ENCODE results near the gene FXR2. TPM values are rescaled to one million over a fixed set of nuclear protein-coding genes. Genes with fewer than 3 reads are reported as not detected.
"Not testable (repeated sequence)": the region's sequence is repeated elsewhere in the genome, so short reads cannot be mapped to it uniquely, and the experiment has no call there.

FXR2 gene
- total RNA-seq = 46.5 TPM

GRCh38 chr17:7614425-7615264 is at the start of gene FXR2:
Gene FXR2 (minus strand): TSS chr17:7614897. CDS start chr17:7614532, 365 bp downstream.
- peak; percentile 99 for DNase-seq (ENCODE audit: low spot score)
- intact Hi-C loops (cut with DNase I) = no loop called here
- ATAC-seq = peak; percentile 99

DNA sequence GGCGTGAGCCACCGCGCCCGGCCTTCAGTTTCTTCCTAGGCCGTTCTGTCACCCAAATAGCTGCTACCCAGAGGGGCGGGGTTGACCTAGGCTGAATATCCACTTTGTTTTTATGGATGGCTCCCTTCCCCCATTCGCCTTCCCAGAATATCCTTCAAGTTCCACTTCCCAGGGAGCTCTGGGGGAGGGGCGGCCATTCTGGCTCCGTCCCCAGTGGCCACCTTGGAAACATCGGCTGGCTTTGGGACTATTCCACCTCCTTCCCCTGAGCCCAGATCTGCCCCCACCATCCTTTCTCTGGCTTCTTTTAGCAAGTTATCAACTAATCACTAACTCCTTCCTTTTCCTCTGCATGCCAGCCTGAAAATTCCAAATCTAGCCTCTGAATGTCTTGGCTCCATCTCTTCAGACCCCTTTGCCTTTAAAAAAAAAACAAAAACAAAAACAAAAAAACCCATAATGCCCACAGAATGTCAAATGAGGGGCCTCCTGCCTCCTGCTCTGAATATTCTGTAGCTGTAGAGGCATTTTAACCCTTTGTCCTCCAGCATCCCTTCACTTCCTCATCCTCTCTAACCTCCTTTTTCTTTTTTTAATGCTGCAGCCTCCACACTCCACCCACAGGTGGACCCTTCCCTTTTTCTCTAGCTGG is 42.4 kb upstream of the FXR2 start:
- intact Hi-C loops (cut with DNase I) = no loop called here
- ATAC-seq = peak; percentile 49
- DNase-seq (ENCODE audit: low spot score) = peak; percentile 69

GRCh38 chr17:7655541-7655840 is 40.8 kb upstream of the FXR2 start:
- intact Hi-C loops (cut with DNase I) = no loop called here
- DNase-seq (ENCODE audit: low spot score) (no peak), ATAC-seq (no peak)

- ATAC-seq (no peak), DNase-seq (ENCODE audit: low spot score) (no peak)
- intact Hi-C loops (cut with DNase I) = no loop called here
Observed at GRCh38 chr17:7654832-7655540, 40.3 kb upstream of the FXR2 start.

GRCh38 chr17:7652388-7653356 is 38.0 kb upstream of the FXR2 start:
- intact Hi-C loops (cut with DNase I) = no loop called here
- DNase-seq (ENCODE audit: low spot score) (no peak), ATAC-seq (no peak)

DNA sequence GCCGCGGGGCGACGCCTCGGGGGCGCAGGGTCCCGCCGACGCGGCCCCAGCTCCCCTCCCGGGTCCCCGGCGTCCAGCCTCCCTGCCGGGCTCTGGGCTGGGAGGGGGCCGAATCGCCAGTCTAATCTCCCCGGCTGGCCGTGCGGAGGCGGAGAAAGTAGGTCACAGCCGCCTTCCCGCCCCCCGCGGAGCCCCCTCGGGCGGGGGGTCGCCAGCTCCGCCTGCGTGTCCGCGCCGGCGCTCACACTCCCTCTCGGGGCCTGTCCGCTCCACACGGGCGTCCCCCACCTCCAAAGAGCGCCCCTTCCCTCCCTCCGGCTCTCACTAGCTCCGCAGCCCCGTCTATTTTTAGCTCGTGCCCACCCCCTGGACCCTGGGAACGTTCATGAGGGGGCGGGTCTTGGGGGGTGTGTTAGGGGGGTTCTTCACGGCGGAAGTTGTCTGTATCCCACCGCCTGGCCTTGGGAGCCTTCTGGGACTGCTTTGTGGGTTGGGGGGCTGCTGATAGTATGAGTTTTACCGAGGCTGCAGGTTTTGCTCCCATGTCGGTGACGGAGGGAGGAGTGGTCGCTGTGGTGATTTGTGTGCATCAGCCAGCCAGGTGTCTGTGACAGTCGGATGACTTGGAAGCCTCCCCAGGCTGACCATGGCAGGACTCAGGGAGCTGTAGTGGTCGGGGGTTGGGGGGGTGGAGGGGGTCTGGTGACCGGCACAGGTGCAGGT is 37.1 kb upstream of the FXR2 start:
- intact Hi-C loops (cut with DNase I) = no loop called here
- peak; percentile 18 for ATAC-seq

DNA sequence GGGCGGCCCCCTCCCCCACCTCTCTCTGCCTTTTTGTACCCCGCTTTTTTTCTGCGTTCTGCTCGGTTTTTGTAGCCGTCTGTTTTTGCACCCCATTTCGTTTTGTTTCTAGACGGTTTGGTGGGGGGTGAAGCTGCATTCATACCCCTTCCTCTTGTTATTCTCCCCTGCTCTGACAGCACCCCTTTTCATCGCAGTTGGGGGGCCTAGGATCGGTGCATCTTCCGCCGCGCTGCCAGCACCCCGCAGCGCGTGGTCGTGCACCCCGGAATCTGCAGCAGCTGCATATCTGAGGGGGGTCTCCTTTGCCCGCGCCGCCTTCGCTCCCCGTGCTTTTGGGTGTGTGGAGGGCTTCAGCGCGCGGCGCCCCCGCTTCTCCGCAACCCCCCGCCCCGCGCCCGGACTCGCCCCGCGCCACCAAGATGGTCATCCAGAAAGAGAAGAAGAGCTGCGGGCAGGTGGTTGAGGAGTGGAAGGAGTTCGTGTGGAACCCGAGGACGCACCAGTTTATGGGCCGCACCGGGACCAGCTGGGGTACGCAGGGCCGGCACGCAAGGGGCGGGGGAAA is 36.5 kb upstream of the FXR2 start:
- ATAC-seq (no peak), DNase-seq (ENCODE audit: low spot score) (no peak)
- intact Hi-C loops (cut with DNase I) = no loop called here

More for the DNA sequence above, 37.1 kb upstream of the FXR2 start:
- no peak for DNase-seq (ENCODE audit: low spot score)

DNA sequence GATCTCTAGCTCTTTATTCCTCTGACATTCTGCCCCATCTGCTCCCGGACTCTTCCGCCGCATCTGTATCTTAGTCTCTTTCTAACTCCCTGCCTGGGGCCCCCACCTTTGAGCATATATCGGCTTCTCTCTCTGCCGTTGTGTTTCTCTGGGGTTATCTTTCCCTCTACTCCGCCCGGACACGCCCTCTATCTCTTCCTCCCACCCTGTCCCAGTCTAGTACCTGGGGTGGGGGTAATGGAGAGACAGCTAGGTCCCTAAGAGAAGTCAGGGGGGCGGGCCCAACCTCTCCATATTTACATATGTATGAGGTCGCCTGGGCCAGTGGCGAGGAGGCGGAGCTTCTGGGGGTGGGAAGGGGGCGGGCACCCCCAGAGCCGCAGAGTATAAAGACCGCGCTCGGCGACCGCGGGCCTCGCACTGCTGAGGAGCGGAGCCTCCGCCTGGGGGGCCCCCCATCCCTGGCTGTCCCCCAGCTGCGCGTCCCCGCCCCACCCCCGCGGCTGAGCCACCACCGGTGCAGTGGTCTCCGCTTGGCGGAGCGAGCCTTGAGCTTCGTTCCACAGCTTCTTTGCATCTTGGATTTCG is 35.9 kb upstream of the FXR2 start, which contains the start of gene ATP1B2:
TSS of gene ATP1B2 (plus strand) at position 418 of the 588 bp plus-strand sequence. CDS start 593 bp downstream, outside the sequence.
- ATAC-seq (peak; percentile 77), DNase-seq (ENCODE audit: low spot score) (peak; percentile 80)
- intact Hi-C loops (cut with DNase I) = no loop called here

DNA sequence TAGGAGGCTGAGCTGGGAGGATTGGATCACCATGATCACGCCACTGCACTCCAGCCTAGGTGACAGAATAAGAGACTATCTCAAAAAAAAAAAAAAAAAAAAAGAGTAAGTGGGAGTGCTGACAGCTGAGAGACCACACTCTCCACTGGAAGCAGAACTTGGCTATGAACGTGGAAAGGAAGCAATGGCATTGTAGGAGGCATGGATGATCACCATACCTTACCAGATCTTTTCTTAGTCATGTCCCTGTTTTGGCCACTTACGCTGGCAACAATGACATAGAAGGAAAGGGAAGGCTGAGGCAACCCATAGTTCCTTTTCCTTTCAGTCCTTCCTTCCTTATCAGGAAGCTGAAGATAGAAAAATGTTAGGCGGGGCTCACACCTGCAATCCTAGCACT is 32.3 kb upstream of the FXR2 start:
- ATAC-seq (no peak), DNase-seq (ENCODE audit: low spot score) (no peak)
- intact Hi-C loops (cut with DNase I) = no loop called here

DNA sequence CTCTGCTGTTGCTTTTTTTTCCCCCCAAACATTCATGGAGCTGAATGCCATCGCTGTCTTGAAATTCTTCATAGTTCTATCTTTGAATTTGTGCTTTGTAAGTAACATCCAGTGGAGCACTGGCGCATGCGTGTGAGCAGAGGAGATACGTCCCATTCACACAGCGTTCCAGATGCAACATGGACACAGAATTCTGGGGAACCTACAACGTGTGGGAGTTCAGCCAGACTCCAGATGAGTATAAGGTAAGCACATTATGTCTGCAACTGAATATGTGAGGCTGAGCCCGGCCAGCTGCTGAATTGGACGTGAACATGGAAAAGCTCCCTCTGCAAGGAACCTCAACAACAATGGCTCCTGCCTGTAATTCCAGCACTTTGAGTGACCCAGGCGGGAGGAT is 31.8 kb upstream of the FXR2 start:
- ATAC-seq (no peak), DNase-seq (ENCODE audit: low spot score) (no peak)
- intact Hi-C loops (cut with DNase I) = no loop called here

DNA sequence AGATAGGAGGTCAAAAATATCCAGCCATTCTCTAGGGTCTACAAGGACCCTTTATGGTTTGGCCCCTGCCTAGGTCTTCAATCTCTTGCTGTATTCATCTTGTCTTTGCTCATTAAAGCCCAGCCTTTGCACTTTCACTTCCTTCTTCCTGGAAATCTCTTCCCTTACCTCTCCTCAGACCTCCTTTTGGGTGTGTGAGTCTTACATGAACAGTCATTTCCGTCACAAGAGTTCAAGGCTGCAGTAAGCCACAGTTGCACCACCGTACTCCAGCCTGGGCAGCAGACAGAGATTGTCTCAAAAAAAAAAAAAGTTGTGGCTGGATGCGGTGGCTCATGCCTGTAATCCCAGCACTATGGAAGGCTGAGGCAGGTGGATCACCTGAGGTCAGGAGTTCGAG is 30.1 kb upstream of the FXR2 start:
- intact Hi-C loops (cut with DNase I) = no loop called here
- DNase-seq (ENCODE audit: low spot score) (no peak), ATAC-seq (no peak)

DNA sequence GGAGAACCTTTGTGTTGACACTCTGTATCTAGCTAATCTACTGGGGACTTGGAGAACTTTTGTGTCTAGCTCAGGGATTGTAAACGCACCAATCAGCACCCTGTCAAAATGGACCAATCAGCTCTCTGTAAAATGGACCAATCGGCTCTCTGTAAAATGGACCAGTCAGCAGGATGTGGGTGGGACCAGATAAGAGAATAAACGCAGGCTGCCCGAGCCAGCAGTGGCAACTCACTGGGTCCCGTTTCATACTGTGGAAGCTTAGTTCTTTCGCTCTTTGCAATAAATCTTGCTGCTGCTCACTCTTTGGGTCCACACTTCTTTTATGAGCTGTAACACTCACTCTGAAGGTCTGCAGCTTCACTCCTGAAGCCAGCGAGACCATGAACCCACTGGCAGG is 26.9 kb upstream of the FXR2 start:
- intact Hi-C loops (cut with DNase I); ATAC-seq; DNase-seq (ENCODE audit: low spot score): not testable (repeated sequence)

GRCh38 chr17:7640783-7641182 is 26.1 kb upstream of the FXR2 start:
- no peak for ATAC-seq
- no peak for DNase-seq (ENCODE audit: low spot score)
- intact Hi-C loops (cut with DNase I) = no loop called here

DNA sequence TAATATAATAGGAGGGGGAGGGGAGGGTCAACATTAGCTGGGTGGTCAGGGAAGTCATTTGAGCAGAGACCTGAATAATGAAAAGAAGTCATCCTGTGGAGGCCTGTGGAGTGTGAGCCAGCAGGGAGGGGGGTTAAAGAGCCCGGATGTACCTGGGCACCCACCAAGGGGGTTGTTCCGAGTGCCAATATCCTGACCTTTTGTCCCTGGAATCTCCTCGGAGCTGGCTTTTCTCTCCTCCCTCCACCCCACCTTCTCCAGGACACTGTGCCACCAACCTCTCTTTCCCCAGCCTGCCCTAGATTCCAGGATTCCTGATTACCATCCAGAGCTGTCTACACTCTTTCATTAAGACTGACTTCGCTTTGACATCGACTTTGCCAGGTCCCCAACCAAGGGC is 21.5 kb upstream of the FXR2 start:
- DNase-seq (ENCODE audit: low spot score) (no peak), ATAC-seq (no peak)
- intact Hi-C loops (cut with DNase I) = loop anchor here (10.0 kb wide), 1 partner anchor 49 kb away; the partner anchor contains the start of genes TP53 and WRAP53

- intact Hi-C loops (cut with DNase I) = loop anchor here (10.0 kb wide), 1 partner anchor 50 kb away; the partner anchor contains the start of genes TP53 and WRAP53
- DNase-seq (ENCODE audit: low spot score) (peak; percentile 70), ATAC-seq (peak; percentile 47)
Observed at GRCh38 chr17:7634384-7634783, 19.7 kb upstream of the FXR2 start.

DNA sequence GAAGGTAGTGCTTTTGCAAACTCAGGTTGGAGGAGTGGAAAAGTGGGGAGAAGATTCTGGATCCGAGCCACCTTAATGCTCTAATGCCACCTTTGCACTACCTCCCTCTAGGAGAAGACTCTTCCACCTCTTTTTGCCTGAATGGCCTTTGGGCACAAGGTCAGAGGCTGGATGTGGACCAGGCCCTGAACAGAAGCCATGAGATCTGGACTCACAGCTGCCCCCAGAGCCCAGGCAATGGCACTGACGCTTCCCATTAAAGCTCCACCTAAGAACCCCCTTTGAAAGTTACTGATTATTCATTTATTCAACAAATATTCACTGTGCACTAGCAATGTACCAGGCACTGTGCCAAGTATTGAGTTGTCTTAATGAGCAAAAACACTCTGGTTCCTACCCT is 18.4 kb upstream of the FXR2 start:
- intact Hi-C loops (cut with DNase I) = loop anchor here (10.0 kb wide), 1 partner anchor 52 kb away; the partner anchor contains the start of genes TP53 and WRAP53
- no peak for DNase-seq (ENCODE audit: low spot score)
- ATAC-seq = no peak

DNA sequence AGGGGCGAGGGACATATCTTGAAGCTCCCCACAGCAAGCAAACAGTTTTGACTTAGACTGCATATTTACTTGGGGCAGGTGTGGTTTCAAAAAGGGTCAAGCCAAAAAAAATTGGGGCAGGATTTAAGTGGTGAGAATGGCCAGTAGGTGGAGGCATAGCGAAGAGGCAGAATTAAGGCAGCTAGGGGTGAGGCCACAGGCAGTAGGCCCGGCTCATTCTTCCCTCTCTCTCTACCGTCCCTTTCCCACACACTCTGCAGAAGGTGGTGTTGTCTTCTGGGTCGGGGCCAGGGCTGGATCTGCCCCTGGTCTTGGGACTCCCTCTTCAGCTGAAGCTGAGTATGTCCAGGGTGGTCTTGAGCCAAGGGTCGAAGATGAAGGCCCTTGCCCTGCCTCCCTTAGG is 17.8 kb upstream of the FXR2 start:
- DNase-seq (ENCODE audit: low spot score) (no peak), ATAC-seq (no peak)
- intact Hi-C loops (cut with DNase I) = loop anchor here (10.0 kb wide), 1 partner anchor 52 kb away; the partner anchor contains the start of genes TP53 and WRAP53
